ENCODE data around the gene ZSCAN5B.
"Not testable (repeated sequence)": the region's sequence is repeated elsewhere in the genome, so short reads cannot be mapped to it uniquely, and the experiment has no call there.

The ZSCAN5B gene

DNA sequence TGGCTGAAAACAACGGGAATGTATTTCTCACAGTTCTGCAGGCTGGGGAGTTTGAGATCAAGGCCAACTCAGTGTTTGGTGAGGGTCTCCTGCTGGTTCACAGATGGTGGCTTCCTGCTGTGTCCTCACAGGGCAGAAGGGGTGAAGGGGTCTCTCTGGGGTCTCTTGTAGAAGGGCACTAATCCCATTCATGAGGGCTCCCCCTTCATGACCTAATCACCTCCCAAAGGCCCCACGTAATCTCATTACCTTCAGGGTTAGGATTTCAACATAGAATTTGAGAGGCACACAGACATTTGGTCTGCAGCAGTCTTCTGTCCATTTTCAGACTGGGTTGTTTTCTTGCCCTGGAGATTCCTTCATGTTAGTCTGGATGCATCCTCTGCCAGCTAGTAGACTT, 44.9 kb downstream of the ZSCAN5B start:
- TF ChIP-seq, protein P1, sequence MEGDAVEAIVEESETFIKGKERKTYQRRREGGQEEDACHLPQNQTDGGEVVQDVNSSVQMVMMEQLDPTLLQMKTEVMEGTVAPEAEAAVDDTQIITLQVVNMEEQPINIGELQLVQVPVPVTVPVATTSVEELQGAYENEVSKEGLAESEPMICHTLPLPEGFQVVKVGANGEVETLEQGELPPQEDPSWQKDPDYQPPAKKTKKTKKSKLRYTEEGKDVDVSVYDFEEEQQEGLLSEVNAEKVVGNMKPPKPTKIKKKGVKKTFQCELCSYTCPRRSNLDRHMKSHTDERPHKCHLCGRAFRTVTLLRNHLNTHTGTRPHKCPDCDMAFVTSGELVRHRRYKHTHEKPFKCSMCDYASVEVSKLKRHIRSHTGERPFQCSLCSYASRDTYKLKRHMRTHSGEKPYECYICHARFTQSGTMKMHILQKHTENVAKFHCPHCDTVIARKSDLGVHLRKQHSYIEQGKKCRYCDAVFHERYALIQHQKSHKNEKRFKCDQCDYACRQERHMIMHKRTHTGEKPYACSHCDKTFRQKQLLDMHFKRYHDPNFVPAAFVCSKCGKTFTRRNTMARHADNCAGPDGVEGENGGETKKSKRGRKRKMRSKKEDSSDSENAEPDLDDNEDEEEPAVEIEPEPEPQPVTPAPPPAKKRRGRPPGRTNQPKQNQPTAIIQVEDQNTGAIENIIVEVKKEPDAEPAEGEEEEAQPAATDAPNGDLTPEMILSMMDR (IDR thresholded peaks at IDR 0.05; ENCODE audit: insufficient read depth, low read depth, low read length, missing control alignments) = no peak
- DNase-seq (ENCODE audit: low read depth) = no peak
- no peak overlapping the region for H3K4me3 ChIP-seq (ENCODE audit: low read depth, low read length)

DNA sequence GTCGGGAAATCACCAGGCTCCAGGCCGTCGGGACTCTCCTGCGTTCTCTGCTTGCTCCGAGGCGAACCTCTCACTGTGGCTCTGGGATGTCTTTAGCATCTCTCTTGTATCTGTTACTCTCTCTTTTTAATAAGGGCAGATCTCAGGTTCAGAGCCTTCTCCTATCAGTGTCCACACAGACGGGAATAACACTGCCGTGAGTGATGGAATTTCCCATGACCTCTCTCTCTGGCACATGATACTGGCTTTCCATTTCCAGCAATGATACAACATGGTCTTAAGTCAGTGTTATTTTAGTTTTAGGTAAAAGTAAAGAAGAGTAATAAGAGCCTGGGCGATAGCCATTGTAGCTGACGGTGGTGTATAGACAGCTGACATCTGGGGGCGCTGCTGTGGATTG, 47.2 kb downstream of the ZSCAN5B start:
- H3K4me3 ChIP-seq (ENCODE audit: low read depth, low read length) = no peak overlapping the region
- TF ChIP-seq, protein P1 (IDR thresholded peaks at IDR 0.05; ENCODE audit: insufficient read depth, low read depth, low read length, missing control alignments) = no peak
- DNase-seq (ENCODE audit: low read depth) = no peak

DNA sequence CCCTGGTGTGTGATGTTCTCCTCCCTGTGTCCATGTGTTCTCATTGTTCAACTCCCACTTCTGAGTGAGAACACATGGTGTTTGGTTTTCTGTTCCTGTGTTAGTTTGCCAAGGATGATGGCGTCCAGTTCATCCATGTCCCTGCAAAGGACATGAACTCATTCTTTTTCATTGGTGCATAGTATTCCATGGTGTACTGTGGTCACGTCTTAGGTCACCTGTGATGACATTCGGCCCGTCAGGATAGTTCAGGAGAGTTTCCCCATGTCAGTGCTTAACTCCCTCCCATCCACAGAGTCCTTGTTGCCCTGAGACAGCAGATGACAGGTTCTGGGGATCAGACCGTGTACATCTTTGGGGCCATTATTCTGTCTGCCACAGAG, 47.9 kb downstream of the ZSCAN5B start:
- TF ChIP-seq, protein P1 (IDR thresholded peaks at IDR 0.05; ENCODE audit: insufficient read depth, low read depth, low read length, missing control alignments) = no peak
- DNase-seq (ENCODE audit: low read depth) = no peak
- no peak overlapping the region for H3K4me3 ChIP-seq (ENCODE audit: low read depth, low read length)

DNA sequence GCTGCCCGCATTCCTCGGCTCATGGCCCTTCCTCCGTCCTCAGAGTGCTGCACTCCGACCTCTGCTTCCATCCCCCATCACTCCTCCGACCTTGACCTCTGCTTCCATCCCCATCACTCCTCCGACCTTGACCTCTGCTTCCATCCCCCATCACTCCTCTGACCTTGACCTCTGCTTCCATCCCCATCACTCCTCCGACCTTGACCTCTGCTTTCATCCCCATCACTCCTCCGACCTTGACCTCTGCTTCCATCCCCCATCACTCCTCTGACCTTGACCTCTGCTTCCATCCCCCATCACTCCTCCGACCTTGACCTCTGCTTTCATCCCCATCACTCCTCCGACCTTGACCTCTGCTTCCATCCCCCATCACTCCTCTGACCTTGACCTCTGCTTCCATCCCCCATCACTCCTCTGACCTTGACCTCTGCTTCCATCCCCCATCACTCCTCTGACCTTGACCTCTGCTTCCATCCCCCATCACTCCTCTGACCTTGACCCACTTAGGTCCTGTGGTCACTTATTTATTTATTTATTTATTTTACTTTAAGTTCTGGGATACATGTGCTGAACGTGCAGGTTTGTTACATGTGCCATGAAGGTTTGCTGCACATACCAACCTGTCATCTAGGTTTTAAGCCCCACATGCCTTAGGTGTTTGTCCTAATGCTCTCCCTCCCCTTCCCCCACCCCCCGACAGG, 48.5 kb downstream of the ZSCAN5B start:
- H3K4me3 ChIP-seq (ENCODE audit: low read depth, low read length); DNase-seq (ENCODE audit: low read depth): not testable (repeated sequence)

DNA sequence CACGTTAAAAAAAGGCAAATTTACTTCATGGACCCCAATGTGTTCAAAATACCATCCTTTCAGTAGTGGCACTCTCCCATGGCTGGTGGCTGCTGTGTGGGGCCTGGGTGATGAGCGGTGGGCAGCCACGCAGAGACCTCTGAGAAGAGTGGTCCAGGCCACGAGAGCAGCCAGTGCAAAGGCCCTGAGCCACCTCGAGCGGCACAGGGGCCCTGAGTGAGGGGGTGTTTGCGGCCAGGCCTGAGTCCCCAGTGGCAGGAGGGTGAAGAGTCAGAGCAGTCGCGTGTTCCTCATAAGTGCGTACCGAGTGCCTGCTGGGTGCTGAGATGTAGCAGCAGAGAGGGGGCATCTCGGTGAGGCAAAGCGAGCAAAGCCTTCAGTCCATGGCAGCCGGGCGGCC, 49.5 kb downstream of the ZSCAN5B start:
- H3K4me3 ChIP-seq (ENCODE audit: low read depth, low read length) = no peak overlapping the region
- TF ChIP-seq, protein P1 (IDR thresholded peaks at IDR 0.05; ENCODE audit: insufficient read depth, low read depth, low read length, missing control alignments) = no peak
- DNase-seq (ENCODE audit: low read depth) = no peak

DNA sequence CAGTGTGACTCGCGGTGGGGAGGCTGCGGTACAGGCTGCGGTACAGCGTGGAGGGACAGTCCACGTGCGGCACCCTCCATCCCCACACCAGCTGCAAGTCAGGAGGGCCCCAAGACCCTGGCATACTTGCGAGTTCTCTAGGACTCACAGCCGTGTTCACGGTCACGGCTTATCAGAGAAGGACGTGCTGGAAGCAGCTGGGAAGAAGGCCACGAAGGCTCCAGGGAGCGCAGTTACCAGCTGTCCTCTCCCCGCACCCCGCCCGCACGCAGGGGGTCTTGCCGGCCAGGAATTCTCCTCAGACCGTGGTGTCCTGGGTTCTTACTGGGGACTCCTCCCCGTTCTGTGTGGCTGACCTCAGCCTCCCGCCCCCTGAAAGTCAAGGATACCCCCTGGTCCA, 50.3 kb downstream of the ZSCAN5B start:
- no peak for DNase-seq (ENCODE audit: low read depth)
- TF ChIP-seq, protein P1 (IDR thresholded peaks at IDR 0.05; ENCODE audit: insufficient read depth, low read depth, low read length, missing control alignments) = no peak
- no peak overlapping the region for H3K4me3 ChIP-seq (ENCODE audit: low read depth, low read length)

DNA sequence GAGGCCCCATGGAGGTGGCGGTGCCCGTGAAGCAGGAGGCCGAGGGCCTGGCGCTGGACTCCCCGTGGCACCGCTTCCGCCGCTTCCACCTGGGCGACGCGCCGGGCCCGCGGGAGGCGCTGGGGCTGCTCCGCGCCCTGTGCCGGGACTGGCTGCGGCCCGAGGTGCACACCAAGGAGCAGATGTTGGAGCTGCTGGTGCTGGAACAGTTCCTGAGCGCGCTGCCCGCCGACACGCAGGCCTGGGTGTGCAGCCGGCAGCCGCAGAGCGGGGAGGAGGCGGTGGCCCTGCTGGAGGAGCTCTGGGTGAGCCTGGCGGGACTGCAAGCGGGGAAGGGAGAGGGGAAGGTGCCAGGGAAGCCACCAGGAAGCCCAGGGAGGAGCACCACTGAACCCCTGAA, 50.7 kb downstream of the ZSCAN5B start:
- TF ChIP-seq, protein P1 (IDR thresholded peaks at IDR 0.05; ENCODE audit: insufficient read depth, low read depth, low read length, missing control alignments) = no peak
- H3K4me3 ChIP-seq (ENCODE audit: low read depth, low read length) = no peak overlapping the region
- DNase-seq (ENCODE audit: low read depth) = no peak
